Motor neuron (in vitro differentiated cells): ENCODE data around the gene ZNF431. TPM values are rescaled to one million over a fixed set of nuclear protein-coding genes. Genes with fewer than 3 reads are reported as not detected.
"Not testable (repeated sequence)": the region's sequence is repeated elsewhere in the genome, so short reads cannot be mapped to it uniquely, and the experiment has no call there.

Experiments used
- ATAC-seq, 8 experiments: fragments of 200-7000 bp; cut with Tn5 transposase; replicated peaks in 6 of 8; 2 replicates each; pipeline ENCODE4 v1.8.0; 2021; ENCODE audit warnings: mild to moderate bottlenecking in 8 of 8, moderate library complexity in 8 of 8
- H3K27ac ChIP-seq, 2 donors: fragments of 250-450 bp; sonication (Bioruptor Pico); 2 replicates each; pipeline ENCODE4 v1.9.0; 2021; ENCODE audit warnings: antibody characterized with exemption in 2 of 2, mild to moderate bottlenecking in 2 of 2, moderate library complexity in 1 of 2
- H3K4me1 ChIP-seq, 2 donors: fragments of 250-450 bp; sonication (Bioruptor Pico); replicated peaks in 1 of 2; 2 replicates each; pipeline ENCODE4 v1.6.1; 2021; ENCODE audit warnings: antibody characterized with exemption in 2 of 2, mild to moderate bottlenecking in 2 of 2, moderate library complexity in 1 of 2
- H3K4me3 ChIP-seq, 5 donors: fragments of 250-450 bp; sonication (Bioruptor Pico); 2 replicates each; pipeline ENCODE4 v1.9.0; 2021; ENCODE audit warnings: antibody characterized with exemption in 5 of 5, mild to moderate bottlenecking in 5 of 5, moderate library complexity in 4 of 5
- WGBS, 10 experiments: fragments of 450-650 bp; shearing (Covaris generic); methylation state at CpG; one replicate each; pipeline ENCODE4 v1.0.0; 2022; 5-methylcytosine and 5-hydroxymethylcytosine counted together
- in situ Hi-C, 9 experiments: fragments of 400-800 bp; cut with MboI; loops; one replicate each; pipeline ENCODE4 v1.15.0; 2021; ENCODE audit warnings: low sequenced_read_pairs in 9 of 9, low pct_unique_long_range_greater_than_20kb in 2 of 9; ENCODE audit not compliant: unreplicated experiment in 9 of 9
- total RNA-seq, 8 experiments: library from RNA; unstranded; fragments of 300-600 nt; gene quantifications; 2 replicates each; pipeline versions ENCODE4 v1.2.3 to v1.2.4, GENCODE V29; 2022

The ZNF431 gene
- total RNA-seq, 8 experiments from 2014 or later: 7.9 to 21.3 (median 13.7) TPM

DNA sequence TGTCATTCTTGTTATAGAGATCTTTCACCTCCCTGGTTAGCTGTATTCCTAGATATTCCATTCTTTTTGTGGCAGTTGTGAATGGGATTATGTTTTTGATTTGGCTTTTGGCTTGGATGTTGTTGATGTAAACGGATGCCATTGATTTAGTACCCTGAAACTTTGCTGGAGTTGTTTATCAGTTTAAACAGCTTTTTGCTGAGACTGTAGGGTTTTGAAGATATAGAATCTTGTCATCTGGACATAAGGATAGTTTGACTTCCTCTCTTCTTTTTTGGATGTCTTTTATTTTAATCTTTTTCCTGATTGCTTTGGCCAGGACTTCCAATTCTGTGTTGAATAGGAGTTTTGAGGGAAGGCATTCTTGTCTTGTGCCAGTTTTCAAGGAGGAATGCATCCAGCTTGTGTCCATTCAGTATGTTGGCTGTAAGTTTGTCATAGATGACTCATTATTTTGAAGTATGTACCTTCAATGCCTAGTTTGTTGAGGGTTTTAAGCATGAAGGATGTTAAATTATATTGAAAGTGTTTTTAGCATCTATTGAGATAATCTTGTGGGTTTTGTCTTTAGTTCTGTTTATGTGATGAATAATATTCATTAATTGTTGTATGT lies 16.8 kb downstream of the ZNF431 start:
- no peak overlapping the region for H3K4me3 ChIP-seq
- no peaks in the 10 kb centered on the region for H3K4me1 ChIP-seq
- ATAC-seq: no peak
- in situ Hi-C loops: no loop called here
- no peak overlapping the region for H3K27ac ChIP-seq
- 56 to 100% (median 100%) methylated on average over 1 of the region's 1 CpG; no CpG with 5 or more reads in 5 of the 10 experiments for WGBS, 10 experiments

GRCh38 chr19:21164541-21164940 lies 22.7 kb downstream of the ZNF431 start:
- Histone ChIP-seq H3K4me1 (no peaks in the 10 kb centered on the region), H3K27ac (no peak overlapping the region), H3K4me3 (no peak overlapping the region)
- WGBS, 10 experiments: 78 to 100% (median 93%) methylated on average over 1 to 5 of the region's 5 CpGs; no CpG with 5 or more reads in 2 of the 10 experiments
- in situ Hi-C loops: no loop called here
- ATAC-seq: no peak

DNA sequence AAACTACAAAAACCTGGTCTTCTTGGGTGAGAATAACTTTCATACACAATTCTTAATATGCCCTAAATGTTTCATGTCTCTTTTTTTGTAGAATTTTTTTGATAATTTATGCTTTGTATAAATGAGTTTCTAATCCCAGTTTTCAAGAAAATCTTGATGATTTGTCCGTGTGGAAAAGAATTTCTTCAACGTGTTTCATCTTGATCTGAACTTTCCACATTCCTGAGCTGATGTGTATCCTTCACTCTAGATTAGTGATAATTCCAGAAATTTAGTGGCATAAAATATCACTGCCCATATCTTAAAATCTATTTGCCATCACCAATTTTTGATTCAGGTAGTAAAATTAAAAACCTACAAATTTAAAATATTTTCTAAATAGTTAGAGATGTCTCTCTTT lies 24.6 kb downstream of the ZNF431 start:
- no peak for ATAC-seq
- no peak overlapping the region for H3K4me3 ChIP-seq
- no peaks in the 10 kb centered on the region for H3K4me1 ChIP-seq
- WGBS, 10 experiments: 40 to 100% (median 98%) methylated on average over 1 to 2 of the region's 2 CpGs; no CpG with 5 or more reads in 2 of the 10 experiments
- no peak overlapping the region for H3K27ac ChIP-seq
- in situ Hi-C loops: no loop called here

- ATAC-seq: no peak
- H3K4me1 ChIP-seq: no peaks in the 10 kb centered on the region
- no peak overlapping the region for H3K4me3 ChIP-seq
- no peak overlapping the region for H3K27ac ChIP-seq
- WGBS, 10 experiments: 47 to 92% (median 71%) methylated on average over 1 to 7 of the region's 7 CpGs
- in situ Hi-C loops: no loop called here
These were observed 55.9 kb downstream of the ZNF431 start for GRCh38 chr19:21197590-21198295.

GRCh38 chr19:21202865-21203494 lies 61.1 kb downstream of the ZNF431 start:
- Histone ChIP-seq H3K4me3 (no peak overlapping the region), H3K27ac (no peak overlapping the region), H3K4me1 (no peaks in the 10 kb centered on the region)
- 0 to 100% (median 45%) methylated on average over 1 to 9 of the region's 9 CpGs; no CpG with 5 or more reads in 4 of the 10 experiments for WGBS, 10 experiments
- in situ Hi-C loops: loop anchor here in 1 of 9 experiments (25.0 kb wide), 1 partner anchor 284 kb away; no protein-coding TSS in a partner anchor
- peak in 5 of 8 experiments; percentile 24 to 73 (median 67) for ATAC-seq

GRCh38 chr19:21210037-21210621 lies 68.3 kb downstream of the ZNF431 start:
- WGBS, 10 experiments: 0 to 56% (median 37%) methylated on average over 1 to 5 of the region's 6 CpGs; no CpG with 5 or more reads in 2 of the 10 experiments
- Histone ChIP-seq H3K4me1 (no peaks in the 10 kb centered on the region), H3K4me3 (no peak overlapping the region), H3K27ac (no peak overlapping the region)
- in situ Hi-C loops: loop anchor here in 1 of 9 experiments (25.0 kb wide), 1 partner anchor 277 kb away; no protein-coding TSS in a partner anchor
- ATAC-seq: no peak

GRCh38 chr19:21221693-21222092 lies 79.9 kb downstream of the ZNF431 start:
- in situ Hi-C loops: loop anchor here in 1 of 9 experiments (25.0 kb wide), 1 partner anchor 266 kb away; no protein-coding TSS in a partner anchor
- Histone ChIP-seq H3K27ac (no peak overlapping the region), H3K4me3 (no peak overlapping the region), H3K4me1 (no peaks in the 10 kb centered on the region)
- no peak for ATAC-seq

- 0 to 64% (median 47%) methylated on average over 1 to 3 of the region's 3 CpGs; no CpG with 5 or more reads in 2 of the 10 experiments for WGBS, 10 experiments
- H3K4me3 ChIP-seq, in situ Hi-C loops, H3K27ac ChIP-seq, H3K4me1 ChIP-seq, ATAC-seq: not testable (repeated sequence)
These were observed 88.1 kb downstream of the ZNF431 start for GRCh38 chr19:21229938-21230337.

- WGBS, 10 experiments: 0 to 100% (median 72%) methylated on average over 1 to 2 of the region's 2 CpGs; no CpG with 5 or more reads in 1 of the 10 experiments
- ATAC-seq: no peak
- Histone ChIP-seq H3K4me1 (no peaks in the 10 kb centered on the region), H3K27ac (no peak overlapping the region), H3K4me3 (no peak overlapping the region)
- in situ Hi-C loops: no loop called here
These were observed 91.9 kb downstream of the ZNF431 start for GRCh38 chr19:21233691-21234090.

GRCh38 chr19:21236751-21237150 lies 94.9 kb downstream of the ZNF431 start:
- H3K4me1 ChIP-seq, in situ Hi-C loops, H3K4me3 ChIP-seq, H3K27ac ChIP-seq, ATAC-seq: not testable (repeated sequence)
- 58 to 100% (median 89%) methylated on average over 1 to 4 of the region's 4 CpGs; no CpG with 5 or more reads in 2 of the 10 experiments for WGBS, 10 experiments

GRCh38 chr19:21238670-21239069 lies 96.8 kb downstream of the ZNF431 start:
- no peaks in the 10 kb centered on the region for H3K4me1 ChIP-seq
- 0 to 90% (median 39%) methylated on average over 1 to 2 of the region's 2 CpGs; no CpG with 5 or more reads in 2 of the 10 experiments for WGBS, 10 experiments
- H3K27ac ChIP-seq: no peak overlapping the region
- in situ Hi-C loops: no loop called here
- ATAC-seq: no peak
- H3K4me3 ChIP-seq: no peak overlapping the region
